WTC11 (cell line): ENCODE measurements around the gene SPDYE6. TPM values are rescaled to one million over a fixed set of nuclear protein-coding genes. Genes with fewer than 3 reads are reported as not detected.

ENCODE experiments used
- CREB1 ChIP-seq: sonication (generic); formaldehyde crosslinking; IDR thresholded peaks from 2 replicates; pipeline ENCODE4 v1.8.0; 2023; ENCODE audit warnings: mild to moderate bottlenecking, missing genetic modification reagents
- GTF2I ChIP-seq: fragments of 250-450 bp; sonication (Bioruptor Pico); conservative IDR thresholded peaks from 2 replicates; pipeline ENCODE4 v1.4.0; 2021; ENCODE audit warnings: mild to moderate bottlenecking
- HMGA2 ChIP-seq: fragments of 250-450 bp; sonication (Bioruptor Pico); IDR thresholded peaks from 2 replicates; pipeline ENCODE4 v1.4.0; 2021; ENCODE audit warnings: mild to moderate bottlenecking, moderate library complexity
- MYBL2 ChIP-seq: sonication (generic); formaldehyde crosslinking; IDR thresholded peaks from 2 replicates; pipeline ENCODE4 v1.8.1; 2023; ENCODE audit warnings: mild to moderate bottlenecking, moderate library complexity, missing genetic modification reagents
- NR3C1 ChIP-seq: sonication (generic); formaldehyde crosslinking; conservative IDR thresholded peaks from 2 replicates; pipeline ENCODE4 v1.8.1; 2023; ENCODE audit warnings: low read depth, mild to moderate bottlenecking, missing genetic modification reagents
- OVOL2 ChIP-seq: fragments of 250-450 bp; sonication (Bioruptor Pico); IDR thresholded peaks from 2 replicates; pipeline ENCODE4 v1.9.0; 2021; ENCODE audit warnings: mild to moderate bottlenecking, borderline replicate concordance
- RELA ChIP-seq: sonication (generic); formaldehyde crosslinking; IDR thresholded peaks from 2 replicates; pipeline ENCODE4 v1.8.1; 2022; ENCODE audit warnings: missing genetic modification reagents, mild to moderate bottlenecking, borderline replicate concordance
- RORB ChIP-seq: fragments of 250-450 bp; sonication (Bioruptor Pico); IDR thresholded peaks from 2 replicates; pipeline ENCODE4 v1.9.0; 2021; ENCODE audit warnings: mild to moderate bottlenecking
- ZBTB21 ChIP-seq: sonication (generic); formaldehyde crosslinking; IDR thresholded peaks from 2 replicates; pipeline ENCODE4 v1.8.1; 2023; ENCODE audit warnings: mild to moderate bottlenecking, missing genetic modification reagents, borderline replicate concordance
- ZNF121 ChIP-seq: sonication (generic); formaldehyde crosslinking; IDR thresholded peaks from 2 replicates; pipeline ENCODE4 v1.8.0; 2023; ENCODE audit warnings: missing genetic modification reagents
- ZNF512 ChIP-seq: sonication (generic); formaldehyde crosslinking; IDR thresholded peaks from 2 replicates; pipeline ENCODE4 v1.8.1; 2022; ENCODE audit warnings: missing genetic modification reagents, borderline replicate concordance
- ZSCAN18 ChIP-seq: fragments of 250-450 bp; sonication (Bioruptor Pico); IDR thresholded peaks from 2 replicates; pipeline ENCODE4 v2.1.2; 2022; ENCODE audit warnings: mild to moderate bottlenecking, moderate library complexity
- total RNA-seq: library from RNA; stranded (reverse); gene quantifications from 3 replicates; pipeline ENCODE4 v1.2.3, GENCODE V29; 2021
- TF ChIP-seq, protein P1 (sequence below): sonication (generic); formaldehyde crosslinking; IDR thresholded peaks from 2 replicates; pipeline ENCODE4 v1.8.0; 2022; ENCODE audit warnings: mild to moderate bottlenecking, missing genetic modification reagents
- TF ChIP-seq, protein P2 (sequence below): sonication (generic); formaldehyde crosslinking; IDR thresholded peaks from 2 replicates; pipeline ENCODE4 v1.8.1; 2023; ENCODE audit warnings: mild to moderate bottlenecking, moderate library complexity, missing genetic modification reagents
- TF ChIP-seq, protein P3 (sequence below): sonication (generic); formaldehyde crosslinking; IDR thresholded peaks from 2 replicates; pipeline ENCODE4 v1.8.1; 2023; ENCODE audit warnings: mild to moderate bottlenecking, missing genetic modification reagents, borderline replicate concordance
- TF ChIP-seq, protein P4 (sequence below): sonication (generic); formaldehyde crosslinking; IDR thresholded peaks from 2 replicates; pipeline ENCODE4 v1.8.1; 2022; ENCODE audit warnings: low read depth, mild to moderate bottlenecking, moderate library complexity, missing genetic modification reagents, borderline replicate concordance

The SPDYE6 gene
- total RNA-seq, 1 experiment from 2014 or later: not detected

DNA sequence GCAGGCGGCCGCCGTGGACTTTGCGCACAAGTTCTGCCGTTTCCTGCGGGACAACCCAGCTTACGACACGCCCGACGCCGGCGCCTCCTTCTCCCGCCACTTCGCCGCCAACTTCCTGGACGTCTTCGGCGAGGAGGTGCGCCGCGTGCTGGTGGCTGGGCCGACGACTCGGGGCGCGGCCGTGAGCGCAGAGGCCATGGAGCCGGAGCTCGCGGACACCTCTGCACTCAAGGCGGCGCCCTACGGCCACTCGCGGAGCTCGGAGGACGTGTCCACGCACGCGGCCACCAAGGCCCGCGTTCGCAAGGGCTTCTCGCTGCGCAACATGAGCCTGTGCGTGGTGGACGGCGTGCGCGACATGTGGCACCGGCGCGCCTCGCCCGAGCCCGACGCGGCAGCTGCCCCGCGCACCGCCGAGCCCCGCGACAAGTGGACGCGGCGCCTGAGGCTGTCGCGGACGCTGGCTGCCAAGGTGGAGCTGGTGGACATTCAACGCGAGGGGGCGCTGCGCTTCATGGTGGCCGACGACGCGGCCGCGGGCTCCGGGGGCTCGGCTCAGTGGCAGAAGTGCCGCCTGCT is 55.5 kb downstream of the SPDYE6 start (continued):
- no peak for TF ChIP-seq GTF2I (CRISPR knock-in tag)
- TF ChIP-seq, protein P1, sequence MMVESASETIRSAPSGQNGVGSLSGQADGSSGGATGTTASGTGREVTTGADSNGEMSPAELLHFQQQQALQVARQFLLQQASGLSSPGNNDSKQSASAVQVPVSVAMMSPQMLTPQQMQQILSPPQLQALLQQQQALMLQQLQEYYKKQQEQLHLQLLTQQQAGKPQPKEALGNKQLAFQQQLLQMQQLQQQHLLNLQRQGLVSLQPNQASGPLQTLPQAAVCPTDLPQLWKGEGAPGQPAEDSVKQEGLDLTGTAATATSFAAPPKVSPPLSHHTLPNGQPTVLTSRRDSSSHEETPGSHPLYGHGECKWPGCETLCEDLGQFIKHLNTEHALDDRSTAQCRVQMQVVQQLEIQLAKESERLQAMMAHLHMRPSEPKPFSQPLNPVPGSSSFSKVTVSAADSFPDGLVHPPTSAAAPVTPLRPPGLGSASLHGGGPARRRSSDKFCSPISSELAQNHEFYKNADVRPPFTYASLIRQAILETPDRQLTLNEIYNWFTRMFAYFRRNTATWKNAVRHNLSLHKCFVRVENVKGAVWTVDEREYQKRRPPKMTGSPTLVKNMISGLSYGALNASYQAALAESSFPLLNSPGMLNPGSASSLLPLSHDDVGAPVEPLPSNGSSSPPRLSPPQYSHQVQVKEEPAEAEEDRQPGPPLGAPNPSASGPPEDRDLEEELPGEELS (CRISPR knock-in tag): peak; percentile 35; the same call in 1 of the 2 replicates
- no peak for TF ChIP-seq RORB
- no peak for TF ChIP-seq ZSCAN18 (CRISPR knock-in tag)
- peak; percentile 90 for TF ChIP-seq ZBTB21 (CRISPR knock-in tag)
- TF ChIP-seq OVOL2: no peak
- TF ChIP-seq MYBL2 (CRISPR knock-in tag): no peak; the same call in 1 of the 2 replicates
- TF ChIP-seq HMGA2 (CRISPR knock-in tag): no peak
- TF ChIP-seq RELA (CRISPR knock-in tag): peak; percentile 95; the same call in 1 of the 2 replicates
- TF ChIP-seq, protein P2, sequence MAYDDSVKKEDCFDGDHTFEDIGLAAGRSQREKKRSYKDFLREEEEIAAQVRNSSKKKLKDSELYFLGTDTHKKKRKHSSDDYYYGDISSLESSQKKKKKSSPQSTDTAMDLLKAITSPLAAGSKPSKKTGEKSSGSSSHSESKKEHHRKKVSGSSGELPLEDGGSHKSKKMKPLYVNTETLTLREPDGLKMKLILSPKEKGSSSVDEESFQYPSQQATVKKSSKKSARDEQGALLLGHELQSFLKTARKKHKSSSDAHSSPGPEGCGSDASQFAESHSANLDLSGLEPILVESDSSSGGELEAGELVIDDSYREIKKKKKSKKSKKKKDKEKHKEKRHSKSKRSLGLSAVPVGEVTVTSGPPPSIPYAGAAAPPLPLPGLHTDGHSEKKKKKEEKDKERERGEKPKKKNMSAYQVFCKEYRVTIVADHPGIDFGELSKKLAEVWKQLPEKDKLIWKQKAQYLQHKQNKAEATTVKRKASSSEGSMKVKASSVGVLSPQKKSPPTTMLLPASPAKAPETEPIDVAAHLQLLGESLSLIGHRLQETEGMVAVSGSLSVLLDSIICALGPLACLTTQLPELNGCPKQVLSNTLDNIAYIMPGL: peak; percentile 98
- TF ChIP-seq ZNF121 (CRISPR knock-in tag): no peak; the same call in 1 of the 2 replicates
- TF ChIP-seq NR3C1 (CRISPR knock-in tag): peak; percentile 63; the same call in 1 of the 2 replicates
- no peak for TF ChIP-seq CREB1 (CRISPR knock-in tag)
- no peak for TF ChIP-seq ZNF512 (CRISPR knock-in tag)
- TF ChIP-seq, protein P3, sequence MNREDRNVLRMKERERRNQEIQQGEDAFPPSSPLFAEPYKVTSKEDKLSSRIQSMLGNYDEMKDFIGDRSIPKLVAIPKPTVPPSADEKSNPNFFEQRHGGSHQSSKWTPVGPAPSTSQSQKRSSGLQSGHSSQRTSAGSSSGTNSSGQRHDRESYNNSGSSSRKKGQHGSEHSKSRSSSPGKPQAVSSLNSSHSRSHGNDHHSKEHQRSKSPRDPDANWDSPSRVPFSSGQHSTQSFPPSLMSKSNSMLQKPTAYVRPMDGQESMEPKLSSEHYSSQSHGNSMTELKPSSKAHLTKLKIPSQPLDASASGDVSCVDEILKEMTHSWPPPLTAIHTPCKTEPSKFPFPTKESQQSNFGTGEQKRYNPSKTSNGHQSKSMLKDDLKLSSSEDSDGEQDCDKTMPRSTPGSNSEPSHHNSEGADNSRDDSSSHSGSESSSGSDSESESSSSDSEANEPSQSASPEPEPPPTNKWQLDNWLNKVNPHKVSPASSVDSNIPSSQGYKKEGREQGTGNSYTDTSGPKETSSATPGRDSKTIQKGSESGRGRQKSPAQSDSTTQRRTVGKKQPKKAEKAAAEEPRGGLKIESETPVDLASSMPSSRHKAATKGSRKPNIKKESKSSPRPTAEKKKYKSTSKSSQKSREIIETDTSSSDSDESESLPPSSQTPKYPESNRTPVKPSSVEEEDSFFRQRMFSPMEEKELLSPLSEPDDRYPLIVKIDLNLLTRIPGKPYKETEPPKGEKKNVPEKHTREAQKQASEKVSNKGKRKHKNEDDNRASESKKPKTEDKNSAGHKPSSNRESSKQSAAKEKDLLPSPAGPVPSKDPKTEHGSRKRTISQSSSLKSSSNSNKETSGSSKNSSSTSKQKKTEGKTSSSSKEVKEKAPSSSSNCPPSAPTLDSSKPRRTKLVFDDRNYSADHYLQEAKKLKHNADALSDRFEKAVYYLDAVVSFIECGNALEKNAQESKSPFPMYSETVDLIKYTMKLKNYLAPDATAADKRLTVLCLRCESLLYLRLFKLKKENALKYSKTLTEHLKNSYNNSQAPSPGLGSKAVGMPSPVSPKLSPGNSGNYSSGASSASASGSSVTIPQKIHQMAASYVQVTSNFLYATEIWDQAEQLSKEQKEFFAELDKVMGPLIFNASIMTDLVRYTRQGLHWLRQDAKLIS (CRISPR knock-in tag): no peak; the same call in 1 of the 2 replicates
- TF ChIP-seq, protein P4, sequence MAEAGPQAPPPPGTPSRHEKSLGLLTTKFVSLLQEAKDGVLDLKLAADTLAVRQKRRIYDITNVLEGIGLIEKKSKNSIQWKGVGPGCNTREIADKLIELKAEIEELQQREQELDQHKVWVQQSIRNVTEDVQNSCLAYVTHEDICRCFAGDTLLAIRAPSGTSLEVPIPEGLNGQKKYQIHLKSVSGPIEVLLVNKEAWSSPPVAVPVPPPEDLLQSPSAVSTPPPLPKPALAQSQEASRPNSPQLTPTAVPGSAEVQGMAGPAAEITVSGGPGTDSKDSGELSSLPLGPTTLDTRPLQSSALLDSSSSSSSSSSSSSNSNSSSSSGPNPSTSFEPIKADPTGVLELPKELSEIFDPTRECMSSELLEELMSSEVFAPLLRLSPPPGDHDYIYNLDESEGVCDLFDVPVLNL (CRISPR knock-in tag): peak; percentile 80
- TF ChIP-seq, all 79 proteins: peak for 35
